ACHN (cell line): ENCODE results near the gene SPSB2.

ENCODE experiments used
- DNase-seq: peaks from one replicate; pipeline ENCODE4 v3.0.0-alpha.2; 2015
- in situ Hi-C: cut with HindIII; loops from 2 replicates; pipeline ENCODE4 v1.10.0; 2017; ENCODE audit warnings: low sequenced_read_pairs, low pct_ligation_motif_present, low pct_unique_long_range_greater_than_20kb

The SPSB2 gene

DNA sequence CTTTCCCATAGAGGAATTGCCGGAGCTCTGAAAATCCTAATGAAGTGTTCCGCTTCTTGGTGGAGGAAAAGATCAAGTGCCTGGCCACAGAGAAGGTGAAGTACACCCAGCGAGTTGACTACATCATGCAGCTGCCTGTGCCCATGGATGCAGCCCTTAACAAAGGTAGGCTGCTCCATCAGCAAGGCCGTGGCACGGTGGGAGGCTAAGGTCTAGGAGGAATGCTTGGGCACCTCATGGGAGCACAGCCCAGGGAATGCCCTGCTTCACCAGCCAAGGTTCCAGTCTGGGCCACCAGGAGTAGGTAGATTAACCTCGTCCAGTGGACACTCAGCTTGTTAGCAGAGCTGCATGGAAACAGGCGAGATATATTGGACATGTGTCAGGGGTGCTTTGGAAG is 12.2 kb downstream of the SPSB2 start:
- no peak for DNase-seq
- in situ Hi-C loops: no loop called here

GRCh38 chr12:6860116-6860515 is 13.0 kb downstream of the SPSB2 start:
- DNase-seq: no peak
- in situ Hi-C loops: no loop called here

DNA sequence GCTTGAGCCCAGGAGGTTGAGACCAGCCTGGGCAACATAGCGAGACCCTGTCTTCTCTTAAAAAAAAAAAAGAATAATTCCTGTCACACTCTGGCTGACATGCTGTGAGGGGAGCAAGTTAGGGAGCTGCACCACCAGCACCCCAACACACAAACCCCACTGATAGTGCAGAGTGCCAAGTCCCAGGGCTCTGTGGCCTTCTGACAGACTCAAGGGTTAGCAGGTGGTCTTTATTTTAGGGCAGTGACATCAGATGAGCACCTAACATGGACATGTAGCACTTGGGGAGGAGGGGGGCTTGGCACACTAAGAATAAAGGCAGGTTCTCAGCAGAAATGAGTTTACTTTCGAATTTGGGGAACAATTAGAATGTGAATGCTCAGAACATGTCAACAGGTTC is 14.3 kb downstream of the SPSB2 start:
- no peak for DNase-seq

GRCh38 chr12:6855322-6855721 is 17.8 kb downstream of the SPSB2 start:
- no peak for DNase-seq
- in situ Hi-C loops: no loop called here

More for the DNA sequence above, 14.3 kb downstream of the SPSB2 start:
- in situ Hi-C loops: no loop called here

GRCh38 chr12:6854036-6854435 is 19.1 kb downstream of the SPSB2 start:
- in situ Hi-C loops: no loop called here
- DNase-seq: no peak

DNA sequence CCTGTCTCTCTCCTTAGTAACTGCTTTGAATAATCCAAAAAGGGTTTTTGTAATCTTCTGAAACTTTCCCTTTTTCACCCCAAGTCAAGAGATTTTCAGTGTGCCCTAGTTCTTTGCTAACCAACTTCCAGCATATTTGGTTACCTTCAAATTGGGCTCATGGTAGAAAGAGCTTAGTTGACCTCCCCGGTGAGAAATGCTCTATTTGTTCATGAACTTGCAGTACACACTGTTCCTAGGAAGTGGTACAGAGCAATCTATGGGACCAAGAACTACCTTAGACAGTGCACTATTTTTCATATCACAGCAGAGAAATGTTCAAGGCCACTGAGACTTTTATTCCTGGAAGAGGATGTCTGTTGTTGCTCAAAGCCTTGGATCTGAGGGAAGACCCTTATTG is 19.5 kb downstream of the SPSB2 start:
- in situ Hi-C loops: no loop called here
- no peak for DNase-seq

GRCh38 chr12:6852651-6853354 is 20.3 kb downstream of the SPSB2 start:
- in situ Hi-C loops: no loop called here
- DNase-seq: peak; percentile 80

DNA sequence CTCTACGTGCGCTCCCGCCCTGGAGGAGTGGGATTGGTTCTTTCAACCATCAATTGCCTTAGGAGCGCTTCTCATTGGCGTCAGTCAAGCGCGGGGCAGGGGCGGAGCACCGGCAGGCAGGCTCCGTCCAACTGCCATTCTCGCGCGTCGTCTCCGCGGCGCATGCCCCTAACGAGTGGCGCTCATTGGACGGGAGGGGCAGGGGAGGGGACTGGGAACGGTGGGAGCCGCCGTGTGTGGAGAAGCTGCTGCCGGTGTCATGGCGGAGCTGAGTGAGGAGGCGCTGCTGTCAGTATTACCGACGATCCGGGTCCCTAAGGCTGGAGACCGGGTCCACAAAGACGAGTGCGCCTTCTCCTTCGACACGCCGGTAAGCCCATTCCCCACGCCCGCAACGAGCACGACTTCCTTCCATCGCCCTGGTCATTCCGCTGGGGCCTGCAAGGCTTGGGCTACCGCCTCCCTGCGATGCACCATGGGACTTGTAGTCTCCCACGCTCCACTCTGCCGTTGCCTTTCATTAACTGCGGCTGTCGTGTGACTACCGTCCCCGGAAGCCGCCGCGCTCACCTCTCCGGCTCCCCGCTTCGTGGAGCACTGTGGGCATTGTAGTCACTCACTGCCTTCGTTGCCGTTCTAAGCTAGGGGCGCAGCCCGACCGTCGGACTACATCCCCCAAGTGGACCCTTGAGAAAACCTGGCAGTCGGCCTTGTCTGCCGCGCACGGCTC is 21.0 kb downstream of the SPSB2 start, which contains the start of gene USP5:
Gene USP5, plus strand, starts transcription at position 230 of the 730 bp plus-strand sequence. Its CDS starts 30 bp downstream, at position 260.
- in situ Hi-C loops: no loop called here
- peak; percentile 100 for DNase-seq

DNA sequence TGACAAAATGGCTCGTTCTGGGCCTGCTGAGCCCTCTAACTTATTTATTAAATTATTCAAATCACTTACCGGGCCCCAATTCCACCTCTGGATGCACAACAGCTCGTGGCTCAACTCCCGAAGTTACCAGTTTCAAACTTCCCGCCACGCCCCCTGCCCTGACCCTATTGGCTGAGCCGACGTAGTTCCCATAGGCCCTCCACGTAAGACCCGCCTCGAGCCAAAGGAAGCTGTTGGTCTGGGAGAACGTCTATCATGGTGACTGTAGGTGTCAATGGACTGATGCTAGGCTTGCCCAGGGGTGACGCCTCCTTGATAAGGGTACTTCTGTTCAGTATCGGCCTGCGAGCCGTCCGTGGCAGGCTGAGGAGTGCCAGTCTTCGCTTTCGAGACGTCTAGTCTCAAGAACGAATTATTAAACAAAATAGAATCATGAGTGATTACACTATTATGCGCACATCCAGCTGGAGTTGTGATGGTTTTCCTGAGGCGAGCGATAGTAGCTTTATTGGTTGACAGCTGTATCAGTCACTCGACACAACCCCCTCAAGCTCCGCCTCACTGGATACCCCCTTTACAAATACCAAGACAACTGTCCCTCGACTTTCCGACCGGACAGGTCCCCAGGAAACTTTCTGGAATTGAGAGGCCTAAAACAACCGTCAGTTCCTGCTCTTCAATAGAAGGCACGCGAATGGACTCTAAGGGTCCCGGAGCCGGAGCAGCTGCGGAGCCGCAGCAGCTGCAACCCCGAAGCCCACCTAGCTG is 21.8 kb downstream of the SPSB2 start, which contains the start of gene CDCA3:
Gene CDCA3, minus strand, starts transcription at position 134 of the 768 bp plus-strand sequence. CDS start 334 bp downstream, outside the sequence.
- in situ Hi-C loops: no loop called here

DNA sequence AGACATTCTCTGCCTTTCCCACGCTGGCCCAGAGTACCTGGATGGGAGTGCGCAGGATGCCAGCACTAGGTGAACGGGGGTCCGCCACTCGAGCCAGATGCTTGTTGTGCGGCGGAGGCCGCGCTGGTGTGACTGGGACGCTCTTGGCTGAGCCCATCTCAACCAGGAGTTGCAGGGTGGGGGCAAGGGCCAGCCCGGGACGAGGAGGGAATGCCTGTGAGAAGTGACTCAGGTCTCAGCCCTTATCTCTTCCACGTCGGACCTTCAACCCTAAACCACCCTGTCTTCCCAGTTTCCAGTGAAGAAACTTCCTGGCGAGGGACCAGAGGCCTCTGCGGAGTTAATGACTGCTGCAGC is 22.3 kb downstream of the SPSB2 start:
- DNase-seq: no peak
- in situ Hi-C loops: no loop called here

More for the DNA sequence above, 21.8 kb downstream of the SPSB2 start, which contains the start of gene CDCA3:
- peak; percentile 100 for DNase-seq

DNA sequence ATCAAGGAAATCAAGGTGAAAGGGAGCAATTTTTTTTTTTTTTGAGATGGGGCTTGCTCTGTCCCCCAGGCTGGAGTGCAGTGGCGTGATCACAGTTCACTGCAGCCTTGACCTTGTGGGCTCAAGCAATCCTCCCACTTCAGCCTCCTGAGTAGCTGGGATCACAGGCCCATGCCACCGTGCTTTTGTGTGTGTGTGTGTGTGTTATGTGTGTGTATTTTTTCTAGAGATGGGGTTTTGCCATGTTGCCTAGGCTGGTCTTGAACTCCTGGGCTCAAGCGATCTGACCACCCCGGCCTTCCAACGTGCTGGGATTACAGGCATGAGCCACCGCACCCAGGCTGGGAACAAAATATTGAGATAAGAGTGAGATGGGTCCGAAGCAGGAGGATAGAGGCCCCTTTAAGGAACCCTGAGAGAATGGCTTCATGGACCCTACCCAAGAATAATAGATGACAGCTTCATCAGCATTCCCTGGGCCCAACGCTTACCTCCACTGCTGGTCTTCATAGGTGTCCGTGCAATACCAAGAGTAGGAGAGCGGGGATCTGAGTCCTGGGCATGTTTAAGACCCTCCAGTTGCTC is 23.0 kb downstream of the SPSB2 start:
- in situ Hi-C loops: no loop called here
- no peak for DNase-seq

- no peak for DNase-seq
- in situ Hi-C loops: no loop called here
Measured at GRCh38 chr12:6849427-6849826, 23.7 kb downstream of the SPSB2 start.

DNA sequence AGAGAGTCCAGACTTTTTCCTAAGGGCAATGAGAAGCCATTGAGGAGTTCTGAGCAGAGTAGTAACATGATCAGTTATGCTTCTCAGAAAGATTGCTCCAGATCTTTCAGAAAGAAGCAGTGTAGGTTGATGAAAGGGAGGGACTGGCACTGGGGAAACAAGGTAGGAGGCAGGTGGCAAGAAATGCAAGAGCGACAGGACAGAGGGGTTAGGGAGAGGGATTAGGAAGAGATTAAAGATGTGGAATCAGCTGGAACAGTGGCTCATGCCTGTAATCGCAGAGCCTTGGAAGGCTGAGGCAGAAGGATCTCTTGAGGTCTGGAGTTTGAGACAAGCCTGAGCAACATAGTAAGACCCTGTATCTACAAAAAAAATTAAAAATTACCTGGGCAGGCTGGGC is 25.4 kb downstream of the SPSB2 start:
- in situ Hi-C loops: no loop called here
- DNase-seq: no peak

DNA sequence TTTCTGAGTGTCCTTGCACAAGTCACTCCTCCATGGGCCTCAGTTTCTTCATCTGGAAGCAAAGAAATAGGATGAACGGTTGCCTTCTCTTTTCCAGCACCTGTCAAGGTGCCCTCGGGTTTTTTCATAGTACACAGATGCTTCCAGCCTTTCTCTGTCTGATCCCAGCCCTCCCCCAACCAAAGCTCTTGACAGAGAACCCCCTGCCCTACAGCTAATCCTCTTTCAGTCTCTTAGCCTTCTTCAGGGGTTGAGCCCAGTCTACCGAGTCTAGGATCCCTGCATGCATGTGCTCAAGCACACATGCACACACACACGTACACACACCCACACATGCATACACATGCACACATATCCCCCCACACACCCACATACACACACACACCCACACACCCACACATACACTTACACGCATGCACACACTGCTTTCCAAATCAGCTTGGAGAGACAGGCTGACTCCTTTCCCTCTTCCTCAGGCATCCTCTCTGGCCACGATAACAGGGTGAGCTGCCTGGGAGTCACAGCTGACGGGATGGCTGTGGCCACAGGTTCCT is 26.7 kb downstream of the SPSB2 start:
- in situ Hi-C loops: no loop called here
- DNase-seq: no peak

DNA sequence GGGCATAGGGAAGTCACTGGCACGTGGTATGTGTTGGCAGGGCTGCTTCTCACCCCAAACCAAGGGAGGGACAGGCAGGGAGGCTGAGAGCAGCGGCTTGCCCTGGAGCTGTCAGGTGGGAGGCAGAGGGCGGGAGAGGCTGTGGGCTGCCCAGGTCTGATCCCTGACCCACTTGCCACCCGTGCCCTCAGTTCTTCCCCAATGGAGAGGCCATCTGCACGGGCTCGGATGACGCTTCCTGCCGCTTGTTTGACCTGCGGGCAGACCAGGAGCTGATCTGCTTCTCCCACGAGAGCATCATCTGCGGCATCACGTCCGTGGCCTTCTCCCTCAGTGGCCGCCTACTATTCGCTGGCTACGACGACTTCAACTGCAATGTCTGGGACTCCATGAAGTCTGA is 27.7 kb downstream of the SPSB2 start:
- in situ Hi-C loops: no loop called here
- no peak for DNase-seq

GRCh38 chr12:6843118-6843902 is 29.8 kb downstream of the SPSB2 start:
- DNase-seq: no peak
- in situ Hi-C loops: no loop called here

- DNase-seq: no peak
- in situ Hi-C loops: no loop called here
Measured at GRCh38 chr12:6842075-6842474, 31.0 kb downstream of the SPSB2 start.
